GM18511 (cell line): ENCODE measurements around the gene OR6C1.
"Not testable (repeated sequence)": the region's sequence is repeated elsewhere in the genome, so short reads cannot be mapped to it uniquely, and the experiment has no call there.

Source experiments
- ATAC-seq: cut with Tn5 transposase; IDR thresholded peaks from one replicate; pipeline ENCODE4 v1.9.1; 2021; ENCODE audit warnings: mild to moderate bottlenecking, moderate library complexity; ENCODE audit not compliant: unreplicated experiment

Gene OR6C1

DNA sequence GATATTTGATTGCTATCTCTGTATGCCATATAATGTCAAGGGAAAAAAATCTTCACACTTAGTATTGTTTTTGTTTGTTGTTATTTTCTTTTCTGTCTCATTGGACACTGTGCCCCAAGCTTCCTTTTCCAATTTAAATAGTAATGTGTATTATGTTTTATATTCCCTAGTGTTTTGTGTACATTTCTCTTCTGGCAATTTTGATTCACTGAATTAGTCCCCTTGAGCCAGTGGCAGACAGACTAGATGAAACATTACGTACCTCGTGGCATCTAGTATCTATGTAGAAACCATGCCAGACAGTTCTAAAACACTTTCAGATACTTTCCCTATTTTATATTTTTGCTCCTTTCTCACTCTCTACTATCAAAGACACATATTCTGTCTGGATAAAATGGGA lies at the start of gene OR6C1:
OR6C1 (plus strand) TSS at position 301 of the 400 bp plus-strand sequence. CDS start 6,257 bp downstream, outside the sequence.
- ATAC-seq = no peak

DNA sequence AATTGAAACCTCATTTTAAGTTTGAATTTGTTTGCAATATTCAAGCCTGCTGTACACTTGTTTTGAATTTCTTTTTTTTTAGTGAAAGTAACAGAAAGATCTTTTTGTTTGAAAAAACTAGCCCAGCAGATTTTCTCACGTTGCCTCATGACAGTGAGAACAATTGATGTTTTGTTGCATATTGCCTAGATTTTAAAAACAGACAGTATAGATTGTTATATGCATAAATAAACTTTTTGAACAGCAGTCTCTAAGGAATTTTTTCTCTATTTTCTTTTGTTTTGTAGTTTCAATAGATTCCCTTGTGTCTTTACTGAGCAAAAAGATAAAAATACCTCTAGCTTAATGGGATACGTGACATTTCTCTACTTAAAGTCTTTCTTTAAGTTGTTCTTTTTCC lies 33.2 kb upstream of the OR6C1 start:
- no peak for ATAC-seq

DNA sequence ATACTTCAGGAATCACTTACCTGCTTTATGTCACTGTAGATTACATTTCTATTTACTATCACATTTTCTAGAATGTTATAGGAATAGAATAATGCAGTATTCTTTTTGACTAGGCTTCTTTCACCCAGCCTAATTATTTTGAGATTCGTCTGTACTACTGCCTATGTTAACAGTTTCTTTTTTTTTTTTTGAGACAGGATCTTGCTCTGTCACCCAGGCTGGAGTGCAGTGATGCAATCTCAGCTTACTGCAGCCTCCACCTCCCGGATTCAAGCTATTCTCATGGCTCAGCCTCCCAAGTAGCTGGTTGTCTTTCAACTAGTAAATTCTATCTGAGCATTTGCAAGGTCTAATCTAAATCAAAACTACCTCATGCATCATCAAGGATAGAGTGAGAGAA lies 24.1 kb upstream of the OR6C1 start:
- no peak for ATAC-seq

DNA sequence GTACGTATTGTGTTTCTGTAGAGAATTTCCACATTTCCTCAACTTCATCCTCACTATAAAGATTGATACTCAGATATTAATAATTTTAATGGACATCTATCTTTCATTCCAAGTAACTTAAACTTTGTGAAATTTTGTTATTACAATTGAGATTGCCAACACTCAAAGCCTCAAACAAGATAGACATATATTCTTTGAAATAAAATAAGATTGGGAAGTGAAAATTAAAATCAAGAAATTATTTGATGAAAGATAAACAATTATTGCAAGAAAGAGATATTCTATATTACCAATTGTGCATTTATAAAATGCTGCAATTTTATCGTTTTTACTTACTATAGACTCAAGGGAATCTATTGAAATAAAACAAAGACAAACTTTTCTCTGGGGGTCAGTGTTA lies 17.7 kb upstream of the OR6C1 start, which contains the start of gene OR6C6:
OR6C6 (minus strand) TSS at position 101 of the 400 bp plus-strand sequence. CDS start 1,337 bp downstream, outside the sequence.
- ATAC-seq = no peak

DNA sequence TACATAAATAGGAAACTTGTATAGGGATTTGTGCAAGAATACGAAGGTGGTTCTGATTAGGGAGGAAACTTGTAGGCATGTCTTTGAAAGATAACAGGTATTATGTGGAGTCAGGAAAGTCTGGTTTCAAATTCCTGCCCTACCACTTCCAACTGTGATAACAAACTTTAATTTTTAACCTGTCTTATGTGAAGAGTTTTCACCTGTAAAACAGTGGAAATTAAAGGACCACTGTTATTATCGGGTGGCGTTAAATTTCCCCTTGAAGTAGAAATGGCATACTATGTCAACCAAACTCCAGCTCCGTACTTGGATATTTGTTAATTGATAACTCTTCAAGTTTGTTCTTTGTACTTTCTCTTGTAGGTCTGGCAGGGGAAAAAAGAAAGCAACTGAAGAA lies 6.1 kb downstream of the OR6C1 start:
- ATAC-seq = no peak

DNA sequence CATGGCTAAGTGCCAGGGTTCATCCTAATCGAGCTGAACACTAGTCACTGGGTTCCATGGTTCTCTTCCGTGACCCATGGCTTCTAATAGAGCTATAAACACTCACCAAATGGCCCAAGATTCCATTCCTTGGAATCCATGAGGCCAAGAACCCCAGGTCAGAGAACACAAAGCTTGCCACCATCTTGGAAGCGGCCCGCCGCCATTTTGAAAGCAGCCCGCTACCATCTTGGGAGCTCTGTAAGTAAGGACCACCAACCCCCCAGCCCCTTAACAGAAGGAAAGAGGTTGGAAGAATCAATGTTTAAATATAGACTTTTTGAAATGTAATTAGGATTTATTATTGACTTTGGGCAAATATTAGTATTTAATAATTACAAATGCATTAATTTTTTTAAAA lies 11.7 kb downstream of the OR6C1 start:
- not testable (repeated sequence) for ATAC-seq

DNA sequence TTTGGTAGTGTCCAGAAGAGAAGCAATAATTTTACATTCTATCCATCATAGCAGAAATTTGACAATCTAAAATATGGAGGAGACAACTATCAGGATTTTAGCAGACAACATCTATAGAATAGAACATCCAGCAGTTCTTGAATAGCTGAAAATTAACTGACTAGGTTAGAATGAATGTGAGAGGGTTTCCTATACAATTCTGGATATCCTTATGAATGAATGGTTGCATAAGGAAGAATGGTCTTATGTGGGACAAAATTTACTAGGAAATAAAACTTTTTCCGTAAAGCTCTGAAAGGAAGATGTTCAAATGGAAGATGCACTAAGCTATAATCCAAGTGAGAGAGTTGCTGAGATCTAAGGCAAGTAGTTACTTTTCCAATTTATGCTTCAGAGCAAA lies 16.3 kb downstream of the OR6C1 start, which contains the start of gene OR6C3:
OR6C3 (plus strand) TSS at position 301 of the 400 bp plus-strand sequence. CDS start 955 bp downstream, outside the sequence.
- no peak for ATAC-seq

DNA sequence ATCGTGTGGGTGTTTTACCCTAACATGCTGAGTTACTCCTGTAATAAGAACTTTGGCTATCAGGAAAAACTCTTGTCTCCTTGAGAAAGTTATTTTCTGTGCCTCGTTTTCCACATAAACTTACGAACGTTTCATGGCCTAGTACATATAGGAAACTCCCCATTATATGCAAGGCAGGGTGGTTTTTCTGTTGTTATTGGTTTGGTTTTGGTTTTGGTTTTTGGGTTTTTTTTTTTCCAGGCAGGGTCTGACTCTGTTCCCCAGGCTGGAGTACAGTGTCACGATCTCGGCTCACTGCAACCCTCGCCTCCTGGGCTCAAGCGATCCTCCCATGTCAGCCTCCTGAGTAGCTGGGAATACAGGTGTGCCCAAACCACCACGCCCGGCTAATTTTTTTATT lies 21.9 kb downstream of the OR6C1 start:
- ATAC-seq = no peak

DNA sequence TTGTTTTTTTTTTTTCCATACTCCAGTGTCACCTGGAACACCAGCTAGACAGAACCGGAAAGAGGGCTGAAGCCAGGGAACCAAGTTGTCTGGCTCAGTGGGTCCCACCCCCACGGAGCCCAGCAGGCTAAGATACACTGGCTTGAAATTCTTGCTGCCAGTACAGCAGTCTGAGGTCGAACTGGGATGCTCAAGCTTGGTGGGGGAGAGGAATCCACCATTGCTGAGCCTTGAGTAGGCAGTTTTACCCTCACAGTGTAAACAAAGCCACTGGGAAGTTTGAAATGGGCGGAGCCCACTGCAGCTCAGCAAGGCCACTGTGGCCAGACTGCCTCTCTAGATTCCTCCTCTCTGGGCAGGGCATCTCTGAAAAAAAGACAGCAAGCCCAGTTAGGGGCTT lies 41.2 kb downstream of the OR6C1 start:
- not testable (repeated sequence) for ATAC-seq

DNA sequence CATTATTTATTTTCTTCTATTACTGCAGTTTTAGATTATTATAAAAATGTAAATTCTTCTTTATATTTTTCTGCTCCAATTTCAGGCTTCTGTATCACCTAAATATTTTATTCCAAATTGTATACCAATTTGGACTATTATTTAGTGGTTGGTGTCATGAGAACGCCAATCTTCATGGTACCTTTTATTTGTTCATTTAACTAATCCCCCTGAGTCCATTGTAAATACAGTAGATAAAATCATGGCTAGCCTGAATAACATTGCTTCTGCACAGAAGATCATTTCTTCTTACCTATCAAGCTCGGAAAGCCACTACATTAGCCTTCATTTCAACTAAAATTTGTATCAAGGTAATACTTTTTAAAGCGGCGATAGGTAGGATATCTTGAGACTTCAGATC lies 48.5 kb downstream of the OR6C1 start, which contains the start of gene OR6C75:
OR6C75 (plus strand) TSS at position 301 of the 400 bp plus-strand sequence. CDS start 2,136 bp downstream, outside the sequence.
- ATAC-seq = no peak

DNA sequence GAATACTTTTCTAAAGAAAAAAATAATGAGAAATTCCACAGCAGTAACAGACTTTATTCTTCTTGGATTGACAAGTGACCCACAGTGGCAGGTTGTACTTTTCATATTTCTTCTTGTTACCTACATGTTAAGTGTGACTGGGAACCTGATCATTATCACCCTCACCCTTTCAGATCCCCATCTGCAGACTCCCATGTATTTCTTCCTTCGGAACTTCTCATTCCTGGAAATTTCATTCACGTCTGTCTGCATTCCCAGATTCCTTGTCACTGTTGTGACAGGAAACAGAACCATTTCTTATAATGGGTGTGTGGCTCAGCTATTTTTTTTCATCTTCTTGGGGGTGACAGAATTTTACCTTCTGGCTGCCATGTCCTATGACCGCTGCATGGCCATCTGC lies 50.9 kb downstream of the OR6C1 start:
- ATAC-seq = no peak
